GM23248 (cell line): ENCODE results near the gene CCDC201. TPM values are rescaled to one million over a fixed set of nuclear protein-coding genes. Genes with fewer than 3 reads are reported as not detected.
A peak's percentile ranks its signal among the peaks of the same experiment; 100 is the strongest.
"Not testable (repeated sequence)": the region's sequence is repeated elsewhere in the genome, so short reads cannot be mapped to it uniquely, and the experiment has no call there.

Source experiments
- DNase-seq: peaks from one replicate; pipeline ENCODE4 v3.0.0-alpha.2; 2015
- H2AFZ ChIP-seq: fragments of 200-600 bp; sonication (generic); 2 replicates; pipeline ENCODE4 v1.6.1; 2016; ENCODE audit warnings: antibody characterized with exemption
- H3F3A ChIP-seq: fragments of 200-600 bp; sonication (generic); 2 replicates; pipeline ENCODE4 v1.6.1; 2016; ENCODE audit warnings: mild to moderate bottlenecking, antibody characterized with exemption, mixed run types; ENCODE audit not compliant: insufficient read depth
- H3K27ac ChIP-seq: fragments of 200-600 bp; sonication (generic); 2 replicates; pipeline ENCODE4 v1.5.1; 2016; ENCODE audit warnings: mild to moderate bottlenecking
- H3K27me3 ChIP-seq: fragments of 200-600 bp; sonication (generic); replicated peaks from 2 replicates; pipeline ENCODE4 v1.6.1; 2016; ENCODE audit warnings: mild to moderate bottlenecking; ENCODE audit not compliant: insufficient read depth
- H3K36me3 ChIP-seq: fragments of 200-600 bp; sonication (generic); 2 replicates; pipeline ENCODE4 v1.6.1; 2016; ENCODE audit warnings: low read depth, mild to moderate bottlenecking
- H3K4me1 ChIP-seq: fragments of 200-600 bp; sonication (generic); 2 replicates; pipeline ENCODE4 v1.6.1; 2016; ENCODE audit warnings: mild to moderate bottlenecking; ENCODE audit not compliant: insufficient read depth
- H3K4me2 ChIP-seq: fragments of 200-600 bp; sonication (generic); one replicate; pipeline ENCODE4 v1.6.1; 2016; ENCODE audit warnings: mild to moderate bottlenecking; ENCODE audit not compliant: unreplicated experiment
- H3K4me3 ChIP-seq: fragments of 200-600 bp; sonication (generic); 2 replicates; pipeline ENCODE4 v1.5.1; 2016; ENCODE audit warnings: mild to moderate bottlenecking
- H3K79me2 ChIP-seq: fragments of 200-600 bp; sonication (generic); 2 replicates; pipeline ENCODE4 v1.6.1; 2016; ENCODE audit warnings: mild to moderate bottlenecking; ENCODE audit not compliant: insufficient read depth
- H3K9ac ChIP-seq: fragments of 200-600 bp; sonication (generic); 2 replicates; pipeline ENCODE4 v1.6.1; 2016; ENCODE audit warnings: mild to moderate bottlenecking
- H3K9me2 ChIP-seq: fragments of 200-600 bp; sonication (generic); 2 replicates; pipeline ENCODE4 v1.6.1; 2016; ENCODE audit warnings: mixed run types, mild to moderate bottlenecking, moderate library complexity; ENCODE audit not compliant: insufficient read depth
- H3K9me3 ChIP-seq: fragments of 200-600 bp; sonication (generic); one replicate; pipeline ENCODE4 v1.6.1; 2017; ENCODE audit warnings: low read depth
- H4K20me1 ChIP-seq: fragments of 200-600 bp; sonication (generic); 2 replicates; pipeline ENCODE4 v1.6.0; 2016; ENCODE audit not compliant: insufficient read depth
- EZH2 ChIP-seq: fragments of 200-600 bp; sonication (generic); IDR thresholded peaks from 2 replicates; pipeline ENCODE4 v1.6.1; 2018; ENCODE audit warnings: antibody characterized with exemption, mild to moderate bottlenecking; ENCODE audit not compliant: insufficient read depth, poor library complexity, severe bottlenecking
- EZH2phosphoT487 ChIP-seq: fragments of 200-600 bp; sonication (generic); IDR thresholded peaks from 2 replicates; pipeline ENCODE4 v1.6.1; 2018; ENCODE audit warnings: antibody characterized with exemption, moderate library complexity, mild to moderate bottlenecking, low read depth; ENCODE audit not compliant: insufficient read depth
- WGBS, 2 experiments: methylation state at CpG; one replicate each; pipeline ENCODE4 v1.1.6; 2015 to 2017; ENCODE audit warnings: low lambda C conversion rate in 2 of 2, low coverage in 1 of 2; ENCODE audit errors: missing lambda C conversion rate in 2 of 2; 5-methylcytosine and 5-hydroxymethylcytosine counted together
- in situ Hi-C: fragments of 300-500 bp; cut with MboI; formaldehyde crosslinking; loops from 2 replicates; pipeline ENCODE4 v1.15.0; 2020
- polyA plus RNA-seq: library from polyadenylated mRNA; unstranded; fragments of >200 nt; fragmentation: Nextera tagmentation; extraction: Ambion mirVana; gene quantifications from 2 replicates; pipeline ENCODE4 v1.2.1, GENCODE V29; 2016
- total RNA-seq: library from RNA; depleted of rRNA; stranded (reverse); fragments of >200 nt; shearing (Covaris generic); gene quantifications from 2 replicates; pipeline ENCODE4 v1.2.3, GENCODE V29; 2014

Gene CCDC201
- total and polyA plus RNA-seq, 2 experiments from 2014 or later: not detected

- TF ChIP-seq EZH2phosphoT487 (no peak), EZH2 (no peak)
- Histone ChIP-seq H3K4me1 (no peaks in the 10 kb centered on the region), H3K4me2 (no peak overlapping the region), H3K27ac (no peak overlapping the region), H3K9ac (no peak overlapping the region), H3K9me2 (no peaks in the 10 kb centered on the region), H3K27me3 (peaks cover 16% of the 10 kb centered on the region), H3K36me3 (no peaks in the 10 kb centered on the region), H3K79me2 (no peaks in the 10 kb centered on the region), H3K9me3 (no peaks in the 10 kb centered on the region), H2AFZ (no peak overlapping the region), H3K4me3 (no peak overlapping the region), H3F3A (no peaks in the 10 kb centered on the region), H4K20me1 (no peaks in the 10 kb centered on the region)
- 51 to 58% methylated on average over 8 to 9 of the region's 9 CpGs for WGBS, 2 experiments
- peak; percentile 33 for DNase-seq
- in situ Hi-C loops: loop anchor here (25.0 kb wide), 2 partner anchors 201 to 701 kb away; partner anchors contain the start of gene RAMP3
Observed at GRCh38 chr7:45863715-45864114, 9.2 kb downstream of the CCDC201 start.

- not testable (repeated sequence) for H2AFZ ChIP-seq, H3K27ac ChIP-seq, H3K79me2 ChIP-seq, H3F3A ChIP-seq, H3K4me1 ChIP-seq, H3K9me2 ChIP-seq, H3K9me3 ChIP-seq, H4K20me1 ChIP-seq, H3K4me3 ChIP-seq, H3K36me3 ChIP-seq, H3K9ac ChIP-seq, DNase-seq, H3K4me2 ChIP-seq
- in situ Hi-C loops: loop anchor here (25.0 kb wide), 2 partner anchors 195 to 695 kb away; partner anchors contain the start of gene RAMP3
- WGBS, 2 experiments: 89 to 92% methylated on average over 4 of the region's 4 CpGs
- peaks cover 16% of the 10 kb centered on the region for H3K27me3 ChIP-seq
Observed at GRCh38 chr7:45856888-45857287, 16.0 kb downstream of the CCDC201 start.

GRCh38 chr7:45855680-45856079 lies 17.2 kb downstream of the CCDC201 start:
- H4K20me1 ChIP-seq, H3K9ac ChIP-seq, H3K27ac ChIP-seq, H3K36me3 ChIP-seq, H3K9me3 ChIP-seq, H3K4me3 ChIP-seq, DNase-seq, H3K27me3 ChIP-seq, H3K79me2 ChIP-seq, H3K9me2 ChIP-seq, H2AFZ ChIP-seq, H3K4me2 ChIP-seq, H3K4me1 ChIP-seq, H3F3A ChIP-seq: not testable (repeated sequence)
- 2 to 8% methylated on average over 3 of the region's 3 CpGs for WGBS, 2 experiments
- in situ Hi-C loops: loop anchor here (25.0 kb wide), 2 partner anchors 193 to 693 kb away; partner anchors contain the start of gene RAMP3

- not testable (repeated sequence) for H3F3A ChIP-seq, H3K36me3 ChIP-seq, H3K4me3 ChIP-seq, H3K79me2 ChIP-seq, H3K4me1 ChIP-seq, H3K27ac ChIP-seq, H3K4me2 ChIP-seq, H4K20me1 ChIP-seq, H3K9ac ChIP-seq, H3K9me3 ChIP-seq, DNase-seq, H2AFZ ChIP-seq, H3K9me2 ChIP-seq, H3K27me3 ChIP-seq
- 67 to 74% methylated on average over 7 to 8 of the region's 8 CpGs for WGBS, 2 experiments
- in situ Hi-C loops: loop anchor here (25.0 kb wide), 2 partner anchors 191 to 691 kb away; partner anchors contain the start of gene RAMP3
Observed at GRCh38 chr7:45853491-45853890, 19.4 kb downstream of the CCDC201 start.

GRCh38 chr7:45852984-45853383 lies 19.9 kb downstream of the CCDC201 start:
- H3K27ac ChIP-seq, H3K36me3 ChIP-seq, H3K9me2 ChIP-seq, H4K20me1 ChIP-seq, H3K27me3 ChIP-seq, DNase-seq, H3K4me1 ChIP-seq, H3K4me2 ChIP-seq, H3K9me3 ChIP-seq, H3F3A ChIP-seq, H3K9ac ChIP-seq, H3K4me3 ChIP-seq, H3K79me2 ChIP-seq, H2AFZ ChIP-seq: not testable (repeated sequence)
- WGBS, 2 experiments: 47 to 57% methylated on average over 10 of the region's 10 CpGs
- in situ Hi-C loops: loop anchor here (25.0 kb wide), 2 partner anchors 191 to 691 kb away; partner anchors contain the start of gene RAMP3

GRCh38 chr7:45848734-45849133 lies 24.1 kb downstream of the CCDC201 start:
- H3K79me2 ChIP-seq, H3K9ac ChIP-seq, H3K4me3 ChIP-seq, H3K27me3 ChIP-seq, H3K9me2 ChIP-seq, H3K4me2 ChIP-seq, H2AFZ ChIP-seq, H3F3A ChIP-seq, H3K36me3 ChIP-seq, H4K20me1 ChIP-seq, H3K4me1 ChIP-seq, DNase-seq, H3K9me3 ChIP-seq, H3K27ac ChIP-seq, in situ Hi-C loops: not testable (repeated sequence)
- 73 to 76% methylated on average over 6 of the region's 6 CpGs for WGBS, 2 experiments

GRCh38 chr7:45846536-45846935 lies 26.3 kb downstream of the CCDC201 start:
- H3K79me2 ChIP-seq, H3K4me2 ChIP-seq, H2AFZ ChIP-seq, DNase-seq, H3K27me3 ChIP-seq, H4K20me1 ChIP-seq, H3K36me3 ChIP-seq, H3K9me2 ChIP-seq, H3F3A ChIP-seq, H3K9ac ChIP-seq, H3K4me3 ChIP-seq, H3K4me1 ChIP-seq, in situ Hi-C loops, H3K9me3 ChIP-seq, H3K27ac ChIP-seq: not testable (repeated sequence)
- WGBS, 2 experiments: 49 to 69% methylated on average over 5 of the region's 5 CpGs
